ELR (cell line): Measurements from ENCODE around the gene PLPPR5.
"Not testable (repeated sequence)": the region's sequence is repeated elsewhere in the genome, so short reads cannot be mapped to it uniquely, and the experiment has no call there.

ENCODE experiments used
- DNase-seq: peaks from one replicate; pipeline ENCODE4 v3.0.0-alpha.2; 2015; ENCODE audit warnings: low read depth

Gene PLPPR5

DNA sequence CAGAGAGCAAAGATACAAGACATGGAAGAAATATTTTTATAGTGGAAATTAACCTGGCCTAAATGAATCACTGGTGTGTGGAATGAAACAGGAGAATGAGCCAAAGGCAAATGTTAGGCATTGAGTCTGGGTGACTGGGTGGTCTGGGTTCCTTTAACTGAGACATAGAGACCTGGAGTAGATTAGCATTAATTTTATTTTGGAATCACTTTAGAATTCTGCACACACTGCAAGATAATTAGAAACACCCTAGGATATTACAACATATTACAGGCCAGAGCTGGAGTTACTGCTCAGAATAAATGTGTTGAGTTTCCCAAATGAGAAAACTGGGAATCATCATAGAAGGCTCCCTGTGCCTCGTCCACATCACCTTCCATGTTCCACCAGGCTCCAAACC lies 85.5 kb downstream of the PLPPR5 start:
- DNase-seq: no peak

DNA sequence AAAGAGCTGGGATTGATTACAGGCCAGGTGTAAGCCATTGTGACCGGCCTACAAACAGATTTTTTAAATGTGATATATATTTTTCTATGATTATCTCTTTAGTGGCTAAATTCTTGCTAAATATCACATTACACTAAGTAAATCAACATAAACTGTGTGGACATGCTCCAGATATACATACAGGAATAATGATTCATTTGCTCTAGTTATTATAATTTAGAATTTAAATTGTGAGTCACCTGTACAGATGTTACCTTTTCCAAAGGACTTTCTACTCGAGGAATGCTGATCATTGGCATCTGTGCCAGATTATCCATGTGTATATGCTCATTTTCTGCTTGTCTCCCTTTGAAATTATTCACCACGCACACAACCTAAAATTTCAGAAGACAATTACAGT lies 90.1 kb downstream of the PLPPR5 start:
- peak; percentile 7 for DNase-seq

DNA sequence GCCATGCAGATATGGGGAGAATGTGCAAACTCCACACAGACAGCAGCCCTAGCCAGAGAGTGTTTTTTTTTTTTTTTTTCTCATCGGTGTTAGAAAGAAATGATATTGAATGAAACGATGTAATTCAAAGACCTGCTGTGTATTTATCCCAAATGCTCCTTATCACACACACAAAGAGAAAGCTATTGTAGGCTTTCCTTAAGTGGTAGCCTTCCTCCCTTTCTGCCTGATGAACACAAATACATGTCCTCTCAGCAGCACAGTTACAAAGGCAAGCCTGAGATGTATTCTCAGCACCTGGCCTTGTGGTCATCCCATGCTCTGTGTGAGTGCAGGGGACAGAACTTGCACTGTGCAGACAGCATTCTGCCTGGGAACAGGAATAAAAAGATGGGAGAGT lies 93.8 kb downstream of the PLPPR5 start:
- DNase-seq: no peak

DNA sequence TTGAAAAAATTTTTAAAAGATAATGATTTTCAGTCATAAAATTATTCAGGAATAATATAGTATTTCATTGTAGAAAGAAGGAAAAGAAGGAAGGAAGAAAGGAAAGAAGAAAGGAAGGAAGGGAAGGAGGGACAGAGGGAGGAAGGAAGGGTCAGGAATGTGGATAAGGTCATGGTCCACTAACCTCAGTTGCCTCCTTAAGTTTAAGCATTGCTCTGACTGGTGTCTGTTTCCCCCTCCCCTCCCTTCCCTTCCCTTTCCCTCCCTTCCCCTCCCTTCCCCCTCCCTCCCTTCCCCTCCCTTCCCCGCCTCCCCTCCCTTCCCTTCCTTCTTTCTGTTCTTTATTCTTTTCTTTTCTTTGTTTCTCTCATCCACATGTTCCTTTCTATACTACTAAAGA lies 95.7 kb downstream of the PLPPR5 start:
- no peak for DNase-seq

DNA sequence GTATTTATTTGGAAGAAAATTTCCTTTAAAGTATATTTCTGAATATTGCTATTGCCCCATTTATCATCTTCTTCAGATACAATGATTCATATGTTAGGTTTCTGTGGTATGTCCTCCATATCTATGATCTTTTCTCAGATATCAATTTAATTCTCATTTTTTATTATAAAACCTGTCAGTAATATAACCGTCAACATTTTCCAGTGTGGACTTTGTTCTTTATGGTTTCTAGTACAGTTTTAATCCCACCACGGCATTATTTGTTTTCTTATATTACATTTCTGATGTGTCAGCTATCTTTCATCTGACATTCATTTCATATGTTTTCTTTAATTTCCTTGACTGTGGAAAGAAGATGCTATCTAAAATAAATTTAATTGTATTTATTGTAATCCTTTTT lies 97.9 kb downstream of the PLPPR5 start:
- peak; percentile 50 for DNase-seq

DNA sequence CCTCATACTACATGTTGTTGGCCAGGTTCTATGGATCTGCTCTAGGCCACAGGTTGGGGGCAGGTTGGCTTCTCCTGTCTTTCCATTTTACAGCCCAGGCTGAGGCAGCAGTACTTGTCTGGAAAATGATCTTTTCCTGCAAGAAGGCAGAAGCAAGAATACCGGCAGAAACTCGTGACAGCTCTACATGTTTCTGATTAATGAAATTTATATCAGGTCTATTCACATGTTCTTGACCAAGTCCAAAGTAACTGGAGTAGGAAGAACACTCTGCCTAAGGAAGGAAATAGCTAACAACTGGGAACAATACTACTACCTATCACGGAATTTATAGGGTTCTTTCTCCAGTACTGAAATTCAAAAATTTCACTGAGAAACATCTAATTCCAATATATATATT lies 98.3 kb downstream of the PLPPR5 start:
- DNase-seq: no peak

DNA sequence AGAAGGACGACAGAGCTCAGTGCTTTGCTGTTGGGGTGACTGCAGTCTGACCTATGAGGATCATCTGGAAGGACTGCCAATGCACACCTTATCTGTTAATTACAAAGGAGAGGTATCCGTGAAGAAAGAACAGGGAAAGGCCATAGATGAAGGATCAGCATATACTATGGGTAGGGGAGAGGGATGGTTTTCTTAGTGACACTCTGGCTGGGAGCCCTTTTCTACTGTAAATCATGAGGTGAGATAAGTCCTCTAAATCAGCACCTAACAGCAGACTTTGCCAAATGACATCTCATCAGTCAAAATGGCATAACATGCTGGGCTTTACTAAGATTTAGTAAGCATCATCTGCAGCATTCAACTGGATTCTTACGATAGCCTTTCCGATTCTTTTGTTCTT lies 100.0 kb downstream of the PLPPR5 start:
- DNase-seq: no peak

DNA sequence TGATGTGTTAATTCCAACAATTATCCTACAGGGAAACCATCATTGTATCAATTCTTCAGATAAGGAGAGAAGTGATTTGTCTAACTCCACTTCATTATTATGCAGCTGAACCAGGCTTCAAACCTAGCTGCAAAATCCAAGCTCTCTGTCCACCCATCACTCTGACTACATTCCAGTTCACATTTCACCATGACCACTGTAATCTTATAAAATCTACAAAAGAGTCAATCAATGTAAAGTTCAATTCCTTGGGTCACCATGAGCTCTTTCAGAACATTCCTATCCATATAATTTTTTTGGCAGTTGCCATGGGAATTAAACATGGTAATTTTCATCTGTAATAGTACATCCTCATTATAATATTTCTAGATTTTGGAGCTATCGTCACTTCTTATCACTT lies 100.9 kb downstream of the PLPPR5 start:
- no peak for DNase-seq

DNA sequence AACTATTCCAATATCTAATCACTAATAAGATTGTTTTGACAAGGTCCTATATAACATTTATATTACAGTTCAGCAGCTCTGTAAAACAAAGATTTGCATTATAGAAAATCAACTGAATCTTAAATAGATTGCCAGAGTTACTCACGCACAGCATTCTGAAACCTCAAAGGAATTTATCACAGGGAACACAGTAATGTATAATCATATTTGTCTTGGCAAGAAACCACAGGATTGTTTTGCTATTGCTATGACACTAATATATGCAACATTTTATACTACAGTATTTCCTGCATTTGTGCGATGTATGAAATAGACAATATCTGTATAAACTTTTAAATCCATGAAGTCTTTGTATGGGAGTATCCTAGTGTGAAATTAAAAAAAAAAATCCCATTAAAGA lies 101.4 kb downstream of the PLPPR5 start:
- peak; percentile 88 for DNase-seq

DNA sequence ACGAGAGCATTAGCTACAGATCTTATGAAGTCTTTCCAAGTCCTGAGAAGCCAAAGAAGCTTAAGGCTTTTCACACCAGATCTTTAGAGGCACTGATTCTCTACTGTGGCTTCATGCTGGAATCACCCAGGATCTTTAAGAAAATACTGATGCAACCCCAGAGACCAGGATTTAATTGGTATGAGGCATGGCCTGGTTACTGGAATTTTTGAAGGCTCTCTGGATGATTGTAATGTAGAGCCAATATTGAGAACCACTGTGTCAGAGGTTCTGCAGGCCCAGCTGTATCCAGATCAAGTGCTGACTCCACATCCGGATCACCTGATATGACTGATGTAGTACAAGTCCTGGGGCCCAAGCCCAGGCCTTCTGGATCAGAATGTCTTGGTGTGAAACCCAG lies 105.7 kb downstream of the PLPPR5 start:
- peak; percentile 6 for DNase-seq

DNA sequence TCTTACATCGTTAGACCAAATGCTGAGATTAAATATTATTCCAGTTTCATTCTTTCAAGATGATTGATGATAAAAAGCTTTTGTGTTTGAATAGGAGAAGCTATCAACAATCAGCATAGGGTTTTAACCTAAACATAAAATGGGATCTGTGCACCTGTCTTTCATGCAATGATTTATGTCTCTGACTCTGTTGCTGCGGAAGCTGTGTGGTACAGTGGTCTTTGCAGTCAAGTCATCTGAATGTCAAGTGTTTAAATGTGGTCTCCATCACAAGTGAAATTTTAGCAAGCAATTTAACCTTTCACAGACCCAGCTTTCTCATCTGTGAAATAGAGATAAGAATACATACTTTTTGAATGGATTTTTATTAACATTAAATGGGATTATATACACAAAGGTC lies 107.2 kb downstream of the PLPPR5 start:
- DNase-seq: no peak

DNA sequence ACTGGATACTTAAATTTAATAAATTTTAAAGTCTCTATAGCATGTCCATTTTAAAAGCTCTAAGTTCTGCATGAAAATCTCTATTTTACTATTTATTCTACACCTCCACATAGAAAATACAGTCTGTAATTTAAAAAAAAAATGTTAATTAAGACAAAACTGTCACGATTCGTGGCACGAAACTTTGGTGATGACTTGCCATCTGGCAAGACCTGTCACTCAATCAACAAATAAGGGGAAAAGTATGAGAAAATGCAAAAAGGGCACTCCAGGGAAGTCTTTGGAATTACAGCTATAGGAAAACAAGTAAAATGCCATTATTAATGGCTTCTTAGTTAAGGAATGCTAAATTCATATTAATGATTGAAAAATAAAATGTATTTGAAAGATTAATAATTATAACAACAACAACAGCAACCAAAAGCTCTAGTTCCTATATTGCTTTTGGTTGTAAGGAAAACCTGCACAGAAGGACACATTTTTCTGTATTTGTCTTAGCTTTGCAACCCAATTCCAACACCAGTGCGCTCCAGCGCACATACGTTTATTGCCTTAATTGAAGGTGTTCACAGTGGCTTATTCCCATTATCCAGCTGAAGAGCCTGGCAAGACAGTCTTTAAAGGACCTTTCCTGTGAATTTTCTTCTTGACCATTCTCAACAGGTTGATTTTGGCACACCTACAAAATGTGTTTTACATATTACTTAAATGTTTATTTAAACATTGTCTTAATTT lies 107.8 kb downstream of the PLPPR5 start:
- DNase-seq: no peak

DNA sequence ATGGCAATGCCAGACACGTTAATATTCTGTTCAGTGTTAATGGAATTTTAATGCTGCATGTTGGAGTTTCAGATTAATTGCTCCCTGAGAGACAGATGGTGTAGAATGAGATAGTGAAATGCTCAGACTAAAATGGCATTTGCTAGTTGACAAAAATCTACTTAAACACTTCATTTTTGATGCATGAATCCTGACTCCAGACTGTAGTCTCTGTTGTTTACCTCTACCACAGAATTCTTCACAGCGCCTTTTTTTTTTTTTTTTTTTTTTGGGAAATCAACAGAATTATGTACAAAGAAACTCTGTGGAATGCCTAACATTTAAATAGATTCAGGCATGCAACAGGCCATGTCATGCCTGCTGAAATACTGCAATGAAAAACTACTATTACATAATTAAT lies 111.3 kb downstream of the PLPPR5 start:
- no peak for DNase-seq

DNA sequence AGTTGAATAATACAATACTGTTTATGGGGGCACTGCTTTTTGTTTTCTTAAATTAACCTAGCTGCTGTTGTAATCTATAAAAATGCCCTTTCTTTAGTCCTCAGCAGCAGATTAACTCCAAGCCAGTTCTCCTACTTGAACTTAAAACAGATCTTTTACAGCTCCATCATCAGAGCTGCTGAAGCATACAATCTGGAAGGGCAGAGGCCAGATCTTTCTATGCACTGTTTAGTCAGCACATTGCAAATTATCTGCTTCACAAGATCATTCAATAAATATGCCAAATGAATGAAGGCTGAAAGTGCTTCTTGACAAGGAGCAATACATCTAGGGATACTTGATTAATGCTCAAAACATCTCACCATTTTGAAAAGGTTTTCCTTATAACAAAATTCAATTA lies 115.8 kb downstream of the PLPPR5 start:
- no peak for DNase-seq

DNA sequence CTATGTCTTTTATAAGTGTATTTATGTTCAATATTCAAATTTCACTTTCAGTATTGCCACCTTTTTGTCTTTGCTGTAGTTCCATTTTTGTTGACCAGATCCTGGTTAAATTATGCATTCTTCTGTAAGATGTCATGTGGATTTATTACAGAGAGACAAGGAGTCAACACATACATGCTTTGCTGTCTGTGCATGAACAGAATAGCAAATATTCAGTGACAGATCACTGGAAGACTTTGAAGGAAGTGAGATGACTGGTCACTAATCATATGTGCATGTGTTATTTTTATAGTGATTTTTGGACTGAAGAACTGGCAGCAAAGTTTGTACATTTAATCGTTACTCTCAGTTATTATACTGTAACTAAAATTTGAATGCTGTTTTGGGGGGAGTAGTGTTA lies 117.2 kb downstream of the PLPPR5 start:
- peak; percentile 4 for DNase-seq

DNA sequence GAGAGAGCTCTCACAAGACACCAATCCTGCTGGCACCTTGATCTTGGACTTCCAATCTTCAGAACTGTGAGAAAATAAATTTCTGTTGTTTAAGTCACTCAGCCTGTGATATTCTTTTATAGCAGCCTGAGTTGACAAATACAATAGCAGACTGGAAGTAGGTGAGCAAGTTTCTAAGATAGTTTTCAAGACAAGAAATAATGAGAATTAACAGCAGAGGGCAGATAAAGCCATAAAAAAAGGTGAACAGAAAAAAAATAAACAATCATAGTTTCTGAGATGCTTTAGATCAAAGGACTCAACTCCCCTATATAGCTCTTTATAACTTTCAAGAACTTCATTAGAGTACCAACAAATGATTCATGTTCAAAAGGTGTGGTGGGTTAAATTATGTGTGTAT lies 119.8 kb downstream of the PLPPR5 start:
- DNase-seq: peak; percentile 27

DNA sequence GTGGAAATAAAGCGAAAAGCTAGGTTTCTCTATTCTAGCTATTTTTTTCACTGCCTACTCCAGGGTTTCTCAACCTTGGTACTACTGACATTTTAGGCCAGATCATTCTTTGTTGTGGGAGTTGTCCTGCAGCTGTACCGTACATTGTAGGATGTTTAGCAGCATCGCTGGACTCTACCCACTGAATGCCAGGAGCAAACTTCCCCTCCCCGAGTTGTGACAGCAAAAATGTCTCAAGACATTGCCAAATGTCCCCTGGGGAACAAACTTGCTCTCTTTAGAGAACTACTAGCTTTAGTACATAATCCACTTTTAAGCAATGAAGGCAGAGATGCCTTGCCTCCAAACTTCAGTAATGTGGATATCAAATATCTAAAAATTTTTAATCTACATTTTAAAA lies 122.8 kb downstream of the PLPPR5 start:
- no peak for DNase-seq

DNA sequence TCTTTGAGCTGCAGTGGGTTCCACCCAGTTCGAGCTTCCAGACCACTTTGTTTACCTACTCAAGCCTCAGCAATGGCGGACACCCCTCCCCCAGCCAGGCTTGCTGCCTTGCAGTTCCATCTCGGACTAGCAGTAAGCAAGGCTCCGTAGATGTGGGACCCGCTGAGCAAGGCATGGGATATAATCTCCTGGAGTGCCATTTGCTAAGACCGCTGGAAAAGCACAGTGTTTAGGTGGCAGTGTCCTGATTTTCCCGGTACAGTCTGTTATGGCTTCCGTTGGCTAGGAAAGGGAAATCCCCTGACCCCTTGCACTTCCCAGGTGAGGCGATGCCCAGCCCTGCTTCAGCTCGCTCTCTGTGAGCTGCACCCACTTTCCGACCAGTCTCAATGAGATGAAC lies 123.4 kb downstream of the PLPPR5 start:
- not testable (repeated sequence) for DNase-seq

DNA sequence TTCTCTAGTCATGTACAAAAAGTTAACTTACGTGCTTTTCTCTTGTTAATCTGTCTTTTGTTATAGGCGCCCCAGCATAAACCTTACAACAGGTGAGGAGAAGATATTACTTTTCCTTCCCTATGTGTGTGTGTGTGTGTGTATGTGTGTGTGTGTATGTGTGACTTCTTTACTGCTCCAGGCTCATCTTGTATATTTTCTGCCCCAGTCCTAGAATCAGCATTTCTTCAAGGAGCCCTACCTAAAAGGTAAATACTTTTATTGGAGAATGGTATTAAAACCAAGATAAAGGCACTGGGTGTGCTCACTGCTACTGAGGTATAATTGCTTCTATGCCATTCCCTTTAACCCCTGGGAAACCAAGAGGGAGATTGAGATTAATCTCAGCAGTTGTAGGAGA lies 129.8 kb downstream of the PLPPR5 start:
- no peak for DNase-seq

DNA sequence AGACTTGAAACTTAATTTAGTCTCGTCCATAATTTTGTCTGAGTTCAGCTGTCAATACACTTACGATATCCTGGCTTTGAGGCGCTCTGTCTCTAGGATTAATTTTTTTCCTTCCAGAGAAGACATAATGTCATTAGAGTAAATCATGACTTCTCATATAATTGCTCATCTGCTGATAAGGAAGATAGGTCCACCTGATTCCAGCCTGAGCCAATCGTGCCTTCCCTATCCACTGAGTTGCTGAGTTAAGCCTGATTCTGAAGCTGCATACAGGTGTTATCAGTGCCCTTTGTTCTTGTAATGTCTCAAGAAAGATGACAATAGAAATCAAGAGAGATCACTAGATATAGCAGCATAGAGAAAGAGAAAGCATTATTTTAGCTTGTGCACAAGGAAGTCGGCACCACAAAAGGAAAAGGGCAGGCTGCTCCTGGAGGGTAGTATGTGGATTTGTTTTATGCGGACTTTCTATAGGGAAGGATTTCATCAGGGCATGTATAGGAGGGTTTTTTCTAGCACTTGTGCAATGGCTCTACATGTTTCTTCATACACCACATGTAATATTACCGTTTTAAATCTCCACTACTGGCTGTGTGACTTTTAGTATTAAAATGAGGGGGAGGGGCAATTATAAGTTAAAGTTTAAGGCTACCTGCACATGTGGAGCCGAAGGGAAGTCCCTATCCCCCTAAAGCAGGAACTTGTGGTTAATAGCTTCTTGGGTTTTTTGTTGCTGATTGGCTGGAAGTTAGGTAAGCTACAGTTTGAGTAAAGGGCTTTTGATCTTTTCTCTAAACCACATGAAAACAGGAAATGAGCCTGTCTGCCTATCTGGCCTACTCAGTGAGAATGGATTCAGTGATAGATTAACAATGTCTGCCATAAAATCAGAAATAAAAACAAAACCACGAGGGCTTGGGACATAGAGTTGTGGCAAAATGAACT lies 133.4 kb downstream of the PLPPR5 start:
- peak; percentile 10 for DNase-seq

DNA sequence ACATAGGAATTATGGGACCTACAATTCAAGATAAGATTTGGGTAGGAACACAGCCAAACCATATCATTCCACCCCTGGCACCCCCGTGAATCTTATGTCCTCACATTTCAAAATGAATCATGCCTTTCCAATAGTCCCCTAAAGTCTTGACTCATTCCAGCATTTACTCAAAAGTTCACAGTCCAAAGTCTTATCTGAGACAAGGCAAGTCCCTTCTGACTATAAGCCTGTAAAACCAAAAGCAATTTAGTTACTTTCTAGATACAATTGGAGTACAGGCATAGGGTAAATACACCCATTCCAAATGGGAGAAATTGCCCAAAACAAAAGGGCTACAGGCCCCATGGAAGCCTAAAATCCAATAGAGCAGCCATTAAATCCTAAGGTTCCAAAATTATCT lies 138.9 kb downstream of the PLPPR5 start:
- DNase-seq: no peak

DNA sequence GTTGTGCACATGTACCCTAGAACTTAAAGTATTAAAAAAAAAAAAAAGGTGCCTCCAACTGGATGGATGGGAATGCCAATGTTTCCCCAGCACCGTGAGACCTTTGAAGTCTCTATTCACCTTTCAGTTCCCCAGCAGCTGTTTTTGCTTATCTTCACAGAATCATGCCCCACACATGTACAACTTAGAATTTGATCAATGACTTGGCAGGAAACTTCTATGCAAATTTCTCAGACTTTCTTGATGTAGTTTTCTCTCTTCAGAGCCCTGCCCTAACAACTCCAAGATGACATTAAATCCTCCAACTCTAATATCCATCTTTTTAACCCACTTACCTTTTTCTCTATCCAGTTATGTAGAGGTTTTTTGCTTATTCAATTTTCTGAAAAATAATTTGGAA lies 144.3 kb downstream of the PLPPR5 start:
- DNase-seq: no peak

DNA sequence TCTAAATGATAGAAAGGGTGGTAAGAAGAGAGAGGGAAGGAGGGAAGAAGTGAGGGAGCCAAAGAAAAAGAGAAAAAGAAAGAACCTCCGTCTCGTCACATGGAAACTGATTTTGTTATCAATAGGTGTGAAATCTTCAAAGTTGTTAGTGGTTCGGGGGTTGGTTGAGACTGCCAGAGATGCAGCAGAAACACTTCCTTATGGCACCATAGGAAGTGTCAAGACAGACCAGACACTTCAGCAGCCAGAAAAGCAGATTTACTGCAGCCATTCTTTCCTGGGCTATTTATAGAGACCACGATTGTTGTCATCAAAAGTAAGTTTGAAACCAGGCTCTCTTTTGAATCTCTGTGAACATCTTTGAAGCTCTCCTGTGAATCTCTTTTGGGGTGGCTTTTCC lies 150.5 kb downstream of the PLPPR5 start:
- no peak for DNase-seq
